Measurements from ENCODE around the gene ATP10B. TPM values are rescaled to one million over a fixed set of nuclear protein-coding genes. Genes with fewer than 3 reads are reported as not detected.

Gene ATP10B
- total RNA-seq, 4 donors from 2014 or later, result 0.12 to 1.4 (median 1.2) TPM

DNA sequence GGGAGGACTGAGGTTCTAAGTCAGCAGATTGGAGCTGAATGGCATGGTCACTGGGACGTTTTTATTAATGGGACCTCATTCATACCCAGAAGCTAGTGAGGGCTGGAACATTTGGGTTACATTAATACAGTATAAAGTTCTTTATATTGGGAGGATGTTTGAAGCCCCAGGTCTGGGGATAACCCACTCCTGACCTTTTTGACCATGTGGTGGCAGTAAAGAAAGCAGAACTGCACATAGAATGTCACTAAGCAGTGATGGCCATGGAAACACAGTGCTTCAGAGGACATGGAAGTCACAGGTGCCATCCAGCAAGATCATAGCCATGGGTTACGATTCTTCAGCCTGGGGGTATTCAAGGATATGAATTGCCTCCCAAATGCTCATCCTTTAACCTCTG is 176.0 kb downstream of the ATP10B start:
- no peaks in the 10 kb centered on the region for H3K9me3 ChIP-seq
- TF ChIP-seq EP300 (IDR thresholded peaks at IDR 0.05) (no peak), POLR2A (IDR thresholded peaks at IDR 0.05) (no peak), POLR2AphosphoS5 (IDR thresholded peaks at IDR 0.05) (no peak)
- TF ChIP-seq, protein P1, sequence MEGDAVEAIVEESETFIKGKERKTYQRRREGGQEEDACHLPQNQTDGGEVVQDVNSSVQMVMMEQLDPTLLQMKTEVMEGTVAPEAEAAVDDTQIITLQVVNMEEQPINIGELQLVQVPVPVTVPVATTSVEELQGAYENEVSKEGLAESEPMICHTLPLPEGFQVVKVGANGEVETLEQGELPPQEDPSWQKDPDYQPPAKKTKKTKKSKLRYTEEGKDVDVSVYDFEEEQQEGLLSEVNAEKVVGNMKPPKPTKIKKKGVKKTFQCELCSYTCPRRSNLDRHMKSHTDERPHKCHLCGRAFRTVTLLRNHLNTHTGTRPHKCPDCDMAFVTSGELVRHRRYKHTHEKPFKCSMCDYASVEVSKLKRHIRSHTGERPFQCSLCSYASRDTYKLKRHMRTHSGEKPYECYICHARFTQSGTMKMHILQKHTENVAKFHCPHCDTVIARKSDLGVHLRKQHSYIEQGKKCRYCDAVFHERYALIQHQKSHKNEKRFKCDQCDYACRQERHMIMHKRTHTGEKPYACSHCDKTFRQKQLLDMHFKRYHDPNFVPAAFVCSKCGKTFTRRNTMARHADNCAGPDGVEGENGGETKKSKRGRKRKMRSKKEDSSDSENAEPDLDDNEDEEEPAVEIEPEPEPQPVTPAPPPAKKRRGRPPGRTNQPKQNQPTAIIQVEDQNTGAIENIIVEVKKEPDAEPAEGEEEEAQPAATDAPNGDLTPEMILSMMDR (IDR thresholded peaks at IDR 0.05), result no peak
- WGBS, 2 donors (ENCODE audit: low coverage in 1 of 2), result 74 to 79% methylated on average over 2 of the region's 2 CpGs
- H3K4me1 ChIP-seq, result no peaks in the 10 kb centered on the region
- H3K27ac ChIP-seq, result no peak overlapping the region
- H3K36me3 ChIP-seq, result no peaks in the 10 kb centered on the region
- no peak overlapping the region for H3K4me3 ChIP-seq
- H3K27me3 ChIP-seq, result no peaks in the 10 kb centered on the region
- ATAC-seq, result no peak

GRCh38 chr5:160674901-160675300 is 177.1 kb downstream of the ATP10B start:
- Histone ChIP-seq H3K4me1 (no peaks in the 10 kb centered on the region), H3K36me3 (no peaks in the 10 kb centered on the region), H3K9me3 (no peaks in the 10 kb centered on the region), H3K27ac (no peak overlapping the region), H3K27me3 (no peaks in the 10 kb centered on the region), H3K4me3 (no peak overlapping the region)
- TF ChIP-seq POLR2A (IDR thresholded peaks at IDR 0.05) (no peak), EP300 (IDR thresholded peaks at IDR 0.05) (no peak), POLR2AphosphoS5 (IDR thresholded peaks at IDR 0.05) (no peak)
- TF ChIP-seq, protein P1 (IDR thresholded peaks at IDR 0.05), result no peak
- 60% methylated on average over 1 of the region's 3 CpGs; no CpG with 5 or more reads in 1 of the 2 donors for WGBS, 2 donors (ENCODE audit: low coverage in 1 of 2)
- no peak for ATAC-seq

DNA sequence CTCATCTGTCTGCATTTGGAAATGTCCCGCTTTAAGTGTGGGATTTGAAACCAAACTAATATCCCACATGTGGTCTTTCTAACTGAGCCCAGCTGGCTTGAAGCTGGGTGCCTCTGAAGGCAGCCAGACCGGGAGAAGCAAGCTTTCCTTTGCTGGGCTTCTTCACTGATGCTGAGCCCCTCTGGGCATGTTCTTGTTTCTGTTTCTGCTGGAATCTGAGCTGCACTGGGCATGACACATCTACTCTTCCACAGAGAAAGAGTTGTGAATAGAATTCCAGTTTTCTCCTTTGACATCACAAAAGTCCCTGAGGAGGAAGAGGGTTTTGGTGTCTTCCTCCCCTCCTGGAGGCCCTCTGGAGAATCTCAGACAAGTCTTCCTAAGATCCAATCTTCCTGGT is 179.5 kb downstream of the ATP10B start:
- Histone ChIP-seq H3K36me3 (no peaks in the 10 kb centered on the region), H3K4me3 (no peak overlapping the region), H3K27me3 (no peaks in the 10 kb centered on the region), H3K27ac (no peak overlapping the region), H3K4me1 (no peaks in the 10 kb centered on the region), H3K9me3 (no peaks in the 10 kb centered on the region)
- ATAC-seq, result no peak
- TF ChIP-seq EP300 (IDR thresholded peaks at IDR 0.05) (no peak), POLR2A (IDR thresholded peaks at IDR 0.05) (no peak), POLR2AphosphoS5 (IDR thresholded peaks at IDR 0.05) (no peak)
- TF ChIP-seq, protein P1 (IDR thresholded peaks at IDR 0.05), result no peak
- 13% methylated on average over 1 of the region's 2 CpGs; no CpG with 5 or more reads in 1 of the 2 donors for WGBS, 2 donors (ENCODE audit: low coverage in 1 of 2)

- TF ChIP-seq POLR2AphosphoS5 (IDR thresholded peaks at IDR 0.05), result no peak
- no peak for TF ChIP-seq EP300 (IDR thresholded peaks at IDR 0.05)
- TF ChIP-seq, protein P1 (IDR thresholded peaks at IDR 0.05), result no peak
- TF ChIP-seq POLR2A (IDR thresholded peaks at IDR 0.05), result no peak
- WGBS, 2 donors (ENCODE audit: low coverage in 1 of 2), result 79 to 80% methylated on average over 1 to 2 of the region's 2 CpGs
Measured at GRCh38 chr5:160668356-160668755, 183.7 kb downstream of the ATP10B start.

GRCh38 chr5:160667160-160667559 is 184.9 kb downstream of the ATP10B start:
- H3K27me3 ChIP-seq, result no peaks in the 10 kb centered on the region
- no peak overlapping the region for H3K27ac ChIP-seq
- ATAC-seq, result no peak
- no peak for TF ChIP-seq EP300 (IDR thresholded peaks at IDR 0.05)
- no peak for TF ChIP-seq POLR2A (IDR thresholded peaks at IDR 0.05)
- no peak for TF ChIP-seq POLR2AphosphoS5 (IDR thresholded peaks at IDR 0.05)
- TF ChIP-seq, protein P1 (IDR thresholded peaks at IDR 0.05), result no peak
- H3K4me3 ChIP-seq, result no peak overlapping the region
- H3K4me1 ChIP-seq, result no peaks in the 10 kb centered on the region
- H3K36me3 ChIP-seq, result no peaks in the 10 kb centered on the region
- no peaks in the 10 kb centered on the region for H3K9me3 ChIP-seq
- WGBS, 2 donors (ENCODE audit: low coverage in 1 of 2), result 55 to 63% methylated on average over 3 of the region's 5 CpGs

More at GRCh38 chr5:160668356-160668755, 183.7 kb downstream of the ATP10B start:
- Histone ChIP-seq H3K36me3 (no peaks in the 10 kb centered on the region), H3K4me3 (no peak overlapping the region), H3K9me3 (no peaks in the 10 kb centered on the region), H3K4me1 (no peaks in the 10 kb centered on the region), H3K27me3 (no peaks in the 10 kb centered on the region), H3K27ac (no peak overlapping the region)
- ATAC-seq, result no peak
